ENCODE data around the gene SNTG2.

DNA sequence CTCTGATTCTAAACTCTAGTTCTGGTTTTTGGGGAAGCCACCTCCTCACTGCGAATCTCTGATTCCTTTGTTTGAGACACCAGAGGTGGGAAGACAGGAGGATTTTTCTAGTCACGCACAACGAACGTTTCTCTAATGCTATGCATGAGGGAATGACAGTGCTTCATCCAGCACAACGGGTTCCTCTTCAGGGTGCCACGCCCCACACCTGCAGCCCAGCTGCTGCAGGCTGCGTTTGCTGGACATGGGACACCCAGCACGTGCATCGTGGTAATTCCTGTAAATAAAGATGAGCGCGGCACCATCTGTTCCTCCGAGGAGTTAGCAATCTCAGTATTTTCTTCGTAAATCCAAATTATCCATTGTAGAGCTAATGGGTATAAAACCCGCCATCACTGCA lies 425.1 kb downstream of the SNTG2 start:
- TF ChIP-seq SIN3A (IDR thresholded peaks at IDR 0.05; ENCODE audit: borderline replicate concordance, insufficient read depth, low read length): no peak
- TF ChIP-seq POLR2AphosphoS5 (IDR thresholded peaks at IDR 0.05; ENCODE audit: low read depth, low read length): no peak
